ENCODE data around the gene CDK5.

- TF ChIP-seq, protein P1, sequence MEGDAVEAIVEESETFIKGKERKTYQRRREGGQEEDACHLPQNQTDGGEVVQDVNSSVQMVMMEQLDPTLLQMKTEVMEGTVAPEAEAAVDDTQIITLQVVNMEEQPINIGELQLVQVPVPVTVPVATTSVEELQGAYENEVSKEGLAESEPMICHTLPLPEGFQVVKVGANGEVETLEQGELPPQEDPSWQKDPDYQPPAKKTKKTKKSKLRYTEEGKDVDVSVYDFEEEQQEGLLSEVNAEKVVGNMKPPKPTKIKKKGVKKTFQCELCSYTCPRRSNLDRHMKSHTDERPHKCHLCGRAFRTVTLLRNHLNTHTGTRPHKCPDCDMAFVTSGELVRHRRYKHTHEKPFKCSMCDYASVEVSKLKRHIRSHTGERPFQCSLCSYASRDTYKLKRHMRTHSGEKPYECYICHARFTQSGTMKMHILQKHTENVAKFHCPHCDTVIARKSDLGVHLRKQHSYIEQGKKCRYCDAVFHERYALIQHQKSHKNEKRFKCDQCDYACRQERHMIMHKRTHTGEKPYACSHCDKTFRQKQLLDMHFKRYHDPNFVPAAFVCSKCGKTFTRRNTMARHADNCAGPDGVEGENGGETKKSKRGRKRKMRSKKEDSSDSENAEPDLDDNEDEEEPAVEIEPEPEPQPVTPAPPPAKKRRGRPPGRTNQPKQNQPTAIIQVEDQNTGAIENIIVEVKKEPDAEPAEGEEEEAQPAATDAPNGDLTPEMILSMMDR (CRISPR knock-in tag; IDR thresholded peaks at IDR 0.05) = no peak
- TF ChIP-seq RAD21 (CRISPR knock-in tag; IDR thresholded peaks at IDR 0.05) = no peak
- TF ChIP-seq, protein P2, sequence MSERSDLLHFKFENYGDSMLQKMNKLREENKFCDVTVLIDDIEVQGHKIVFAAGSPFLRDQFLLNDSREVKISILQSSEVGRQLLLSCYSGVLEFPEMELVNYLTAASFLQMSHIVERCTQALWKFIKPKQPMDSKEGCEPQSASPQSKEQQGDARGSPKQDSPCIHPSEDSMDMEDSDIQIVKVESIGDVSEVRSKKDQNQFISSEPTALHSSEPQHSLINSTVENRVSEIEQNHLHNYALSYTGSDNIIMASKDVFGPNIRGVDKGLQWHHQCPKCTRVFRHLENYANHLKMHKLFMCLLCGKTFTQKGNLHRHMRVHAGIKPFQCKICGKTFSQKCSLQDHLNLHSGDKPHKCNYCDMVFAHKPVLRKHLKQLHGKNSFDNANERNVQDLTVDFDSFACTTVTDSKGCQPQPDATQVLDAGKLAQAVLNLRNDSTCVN (CRISPR knock-in tag; IDR thresholded peaks at IDR 0.05; ENCODE audit: borderline replicate concordance) = no peak
- TF ChIP-seq, protein P3, sequence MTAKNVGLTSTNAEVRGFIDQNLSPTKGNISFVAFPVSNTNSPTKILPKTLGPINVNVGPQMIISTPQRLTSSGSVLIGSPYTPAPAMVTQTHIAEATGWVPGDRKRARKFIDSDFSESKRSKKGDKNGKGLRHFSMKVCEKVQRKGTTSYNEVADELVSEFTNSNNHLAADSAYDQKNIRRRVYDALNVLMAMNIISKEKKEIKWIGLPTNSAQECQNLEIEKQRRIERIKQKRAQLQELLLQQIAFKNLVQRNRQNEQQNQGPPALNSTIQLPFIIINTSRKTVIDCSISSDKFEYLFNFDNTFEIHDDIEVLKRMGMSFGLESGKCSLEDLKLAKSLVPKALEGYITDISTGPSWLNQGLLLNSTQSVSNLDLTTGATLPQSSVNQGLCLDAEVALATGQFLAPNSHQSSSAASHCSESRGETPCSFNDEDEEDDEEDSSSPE (CRISPR knock-in tag; IDR thresholded peaks at IDR 0.05) = no peak
- no peak for TF ChIP-seq POLR2A (IDR thresholded peaks at IDR 0.05; ENCODE audit: insufficient read depth in 1 of 2, low read depth in 2 of 2, low read length in 2 of 2)
These were observed 8.7 kb downstream of the CDK5 start for GRCh38 chr7:151048911-151049463.

Measured in HepG2 (cell line).